Bronchus fibroblast of lung (primary cell): ENCODE data around the gene PIK3IP1. TPM values are rescaled to one million over a fixed set of nuclear protein-coding genes. Genes with fewer than 3 reads are reported as not detected.

Experiments
- total RNA-seq: library from RNA; depleted of rRNA; stranded (reverse); fragments of >200 nt; gene quantifications from 2 replicates; pipeline ENCODE4 v1.2.3, GENCODE V29; 2015

PIK3IP1 gene
- 9.5 and 11.3 TPM in 2 replicates for total RNA-seq

GRCh38 chr22:31292236-31292989 lies at the start of gene PIK3IP1:
PIK3IP1 (minus strand) TSS chr22:31292488; CDS start chr22:31292344, 144 bp downstream.

Other genes starting within 250 kb of the PIK3IP1 start
- 193 and 236 TPM in 2 replicates for gene SMTN, start 211.2 kb downstream of the PIK3IP1 start, total RNA-seq
- 179 and 192 TPM in 2 replicates for gene SELENOM, start 184.9 kb downstream of the PIK3IP1 start, total RNA-seq
- gene INPP5J, start 169.5 kb downstream of the PIK3IP1 start, total RNA-seq = 1.3 and 1.9 TPM in 2 replicates
- 5.2 and 6.7 TPM in 2 replicates for gene PLA2G3, start 152.0 kb downstream of the PIK3IP1 start, total RNA-seq
- gene RNF185, start 132.3 kb downstream of the PIK3IP1 start, total RNA-seq = 20.1 and 24.5 TPM in 2 replicates
- 9.4 and 10.4 TPM in 2 replicates for gene LIMK2, start 80.2 kb downstream of the PIK3IP1 start, total RNA-seq
- 22.6 and 24.7 TPM in 2 replicates for gene PATZ1, start 53.9 kb upstream of the PIK3IP1 start, total RNA-seq
- 76.8 and 81.6 TPM in 2 replicates for gene DRG1, start 107.1 kb upstream of the PIK3IP1 start, total RNA-seq
- gene EIF4ENIF1, start 197.4 kb upstream of the PIK3IP1 start, total RNA-seq = 6.2 and 8.4 TPM in 2 replicates
- gene SFI1, start 204.0 kb upstream of the PIK3IP1 start, total RNA-seq = 14.1 and 17.1 TPM in 2 replicates